ENCODE measurements around the gene DNAH17. TPM values are rescaled to one million over a fixed set of nuclear protein-coding genes. Genes with fewer than 3 reads are reported as not detected.

Gene DNAH17
- polyA plus RNA-seq, 1 experiment: not detected

GRCh38 chr17:78438694-78439325 lies 138.4 kb downstream of the DNAH17 start:
- no peak for TF ChIP-seq CTCF (IDR thresholded peaks at IDR 0.05; ENCODE audit: insufficient read depth, low read depth, low read length)
- no peak overlapping the region for H3K4me3 ChIP-seq (ENCODE audit: low read depth, low read length)
- ChIA-PET POLR2A (no interaction called here), CTCF (no interaction called here)
- H3K27me3 ChIP-seq (ENCODE audit: control insufficient read depth, insufficient read depth, low read length): peaks cover 6% of the 10 kb centered on the region
- no peak for DNase-seq (ENCODE audit: low read depth)
- no peaks in the 10 kb centered on the region for H3K36me3 ChIP-seq (ENCODE audit: control insufficient read depth, insufficient read depth, low read length)

- ChIA-PET CTCF (no interaction called here), POLR2A (no interaction called here)
- no peaks in the 10 kb centered on the region for H3K36me3 ChIP-seq (ENCODE audit: control insufficient read depth, insufficient read depth, low read length)
- peaks cover 6% of the 10 kb centered on the region for H3K27me3 ChIP-seq (ENCODE audit: control insufficient read depth, insufficient read depth, low read length)
- H3K4me3 ChIP-seq (ENCODE audit: low read depth, low read length): no peak overlapping the region
- DNase-seq (ENCODE audit: low read depth): no peak
- no peak for TF ChIP-seq CTCF (IDR thresholded peaks at IDR 0.05; ENCODE audit: insufficient read depth, low read depth, low read length)
Observed at GRCh38 chr17:78438271-78438691, 138.9 kb downstream of the DNAH17 start.

GRCh38 chr17:78437508-78438169 lies 139.6 kb downstream of the DNAH17 start:
- Histone ChIP-seq H3K4me3 (ENCODE audit: low read depth, low read length) (no peak overlapping the region), H3K36me3 (ENCODE audit: control insufficient read depth, insufficient read depth, low read length) (no peaks in the 10 kb centered on the region), H3K27me3 (ENCODE audit: control insufficient read depth, insufficient read depth, low read length) (peaks cover 6% of the 10 kb centered on the region)
- no peak for TF ChIP-seq CTCF (IDR thresholded peaks at IDR 0.05; ENCODE audit: insufficient read depth, low read depth, low read length)
- ChIA-PET POLR2A (no interaction called here), CTCF (interaction anchor here (1.6 kb wide), 1 partner anchor 8 kb away, joined by 6 read pairs; no protein-coding TSS in a partner anchor)
- DNase-seq (ENCODE audit: low read depth): no peak

- no peaks in the 10 kb centered on the region for H3K36me3 ChIP-seq (ENCODE audit: control insufficient read depth, insufficient read depth, low read length)
- no peak for TF ChIP-seq CTCF (IDR thresholded peaks at IDR 0.05; ENCODE audit: insufficient read depth, low read depth, low read length)
- CTCF ChIA-PET: no interaction called here
- POLR2A ChIA-PET: no interaction called here
- H3K27me3 ChIP-seq (ENCODE audit: control insufficient read depth, insufficient read depth, low read length): peaks cover 6% of the 10 kb centered on the region; the same call in 1 of the 2 replicates
- no peak for DNase-seq (ENCODE audit: low read depth)
- no peak overlapping the region for H3K4me3 ChIP-seq (ENCODE audit: low read depth, low read length)
Observed at GRCh38 chr17:78435330-78436005, 141.7 kb downstream of the DNAH17 start.
